ENCODE data around the gene APLP1.
"Not testable (repeated sequence)": the region's sequence is repeated elsewhere in the genome, so short reads cannot be mapped to it uniquely, and the experiment has no call there.

DNA sequence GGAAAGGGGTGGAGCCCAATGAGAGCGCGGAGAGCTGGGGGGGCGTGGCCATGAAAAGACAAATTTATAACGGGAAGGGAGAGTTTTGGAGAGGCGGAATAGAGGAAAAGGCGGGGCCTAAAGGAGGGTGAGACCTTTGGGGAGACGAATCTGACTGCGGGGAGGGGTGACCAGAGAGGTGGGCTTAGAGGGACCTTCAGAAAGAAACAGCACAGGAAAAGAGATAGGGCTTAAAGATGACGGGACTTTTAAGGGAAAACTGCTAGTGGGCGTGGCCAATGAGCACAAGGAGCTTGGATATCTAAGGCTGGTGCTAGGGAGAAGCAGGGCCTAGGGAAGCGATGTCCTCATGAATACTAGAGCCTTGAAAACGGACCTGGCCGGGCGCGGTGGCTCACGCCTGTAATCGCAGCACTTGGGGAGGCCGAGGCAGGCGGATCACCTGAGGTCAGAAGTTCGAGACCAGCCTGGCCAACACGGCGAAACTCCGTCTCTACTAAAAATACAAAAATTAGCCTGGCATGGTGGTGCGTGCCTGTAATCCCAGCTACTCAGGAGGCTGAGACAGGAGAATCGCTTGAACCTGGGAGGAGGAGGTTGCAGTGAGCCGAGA lies 1.9 kb downstream of the APLP1 start:
- TF ChIP-seq, protein P1, sequence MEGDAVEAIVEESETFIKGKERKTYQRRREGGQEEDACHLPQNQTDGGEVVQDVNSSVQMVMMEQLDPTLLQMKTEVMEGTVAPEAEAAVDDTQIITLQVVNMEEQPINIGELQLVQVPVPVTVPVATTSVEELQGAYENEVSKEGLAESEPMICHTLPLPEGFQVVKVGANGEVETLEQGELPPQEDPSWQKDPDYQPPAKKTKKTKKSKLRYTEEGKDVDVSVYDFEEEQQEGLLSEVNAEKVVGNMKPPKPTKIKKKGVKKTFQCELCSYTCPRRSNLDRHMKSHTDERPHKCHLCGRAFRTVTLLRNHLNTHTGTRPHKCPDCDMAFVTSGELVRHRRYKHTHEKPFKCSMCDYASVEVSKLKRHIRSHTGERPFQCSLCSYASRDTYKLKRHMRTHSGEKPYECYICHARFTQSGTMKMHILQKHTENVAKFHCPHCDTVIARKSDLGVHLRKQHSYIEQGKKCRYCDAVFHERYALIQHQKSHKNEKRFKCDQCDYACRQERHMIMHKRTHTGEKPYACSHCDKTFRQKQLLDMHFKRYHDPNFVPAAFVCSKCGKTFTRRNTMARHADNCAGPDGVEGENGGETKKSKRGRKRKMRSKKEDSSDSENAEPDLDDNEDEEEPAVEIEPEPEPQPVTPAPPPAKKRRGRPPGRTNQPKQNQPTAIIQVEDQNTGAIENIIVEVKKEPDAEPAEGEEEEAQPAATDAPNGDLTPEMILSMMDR (IDR thresholded peaks at IDR 0.05) = not testable (repeated sequence)
- not testable (repeated sequence) for TF ChIP-seq POLR2A (IDR thresholded peaks at IDR 0.05)

All from esophagus squamous epithelium (tissue), 4 donors.